Measurements from ENCODE around the gene NAALADL2.

The NAALADL2 gene

GRCh38 chr3:175378348-175378747 lies 519.2 kb downstream of the NAALADL2 start:
- H3K27me3 ChIP-seq = no peaks in the 10 kb centered on the region
- no peak overlapping the region for H3K27ac ChIP-seq
- no peak for TF ChIP-seq CTCF (IDR thresholded peaks at IDR 0.05)
- intact Hi-C loops (cut with DNase I; ENCODE audit: low total_unique reads) = no loop called here
- peaks cover 0 to 5% (median 0%) of the 10 kb centered on the region in 4 donors for H3K4me1 ChIP-seq
- no peak overlapping the region for H3K4me3 ChIP-seq
- no peaks in the 10 kb centered on the region for H3K9me3 ChIP-seq
- H3K36me3 ChIP-seq = no peaks in the 10 kb centered on the region
- no peak for DNase-seq

GRCh38 chr3:175381685-175382084 lies 522.6 kb downstream of the NAALADL2 start:
- Histone ChIP-seq H3K9me3 (no peaks in the 10 kb centered on the region), H3K27ac (no peak overlapping the region), H3K4me1 (peaks cover 0 to 17% (median 0%) of the 10 kb centered on the region in 4 donors), H3K4me3 (no peak overlapping the region), H3K36me3 (no peaks in the 10 kb centered on the region), H3K27me3 (no peaks in the 10 kb centered on the region)
- intact Hi-C loops (cut with DNase I; ENCODE audit: low total_unique reads) = no loop called here
- TF ChIP-seq CTCF (IDR thresholded peaks at IDR 0.05) = no peak
- no peak for DNase-seq

DNA sequence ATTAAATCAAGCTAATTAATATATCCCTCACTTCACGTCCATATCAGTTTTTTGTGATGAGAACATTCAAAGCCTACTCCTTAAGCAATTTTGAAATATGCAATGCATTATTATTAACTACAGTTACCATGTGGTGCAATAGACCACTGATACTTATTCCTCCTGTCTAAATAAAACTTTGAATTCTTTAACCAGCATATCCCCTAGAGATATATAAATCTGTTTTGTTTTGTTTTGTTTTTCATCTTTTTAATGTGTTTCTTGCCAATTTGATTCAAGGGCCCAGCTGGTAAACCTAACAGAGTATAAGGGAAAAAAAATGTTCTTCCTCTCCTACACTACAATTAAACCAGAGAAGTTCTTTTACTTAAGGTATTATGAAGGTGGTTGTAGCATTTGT lies 524.2 kb downstream of the NAALADL2 start:
- H3K36me3 ChIP-seq = no peaks in the 10 kb centered on the region
- H3K4me1 ChIP-seq = peaks cover 0 to 17% (median 0%) of the 10 kb centered on the region in 4 donors
- no peak for DNase-seq
- no peak overlapping the region for H3K27ac ChIP-seq
- TF ChIP-seq CTCF (IDR thresholded peaks at IDR 0.05) = no peak
- H3K9me3 ChIP-seq = no peaks in the 10 kb centered on the region
- intact Hi-C loops (cut with DNase I; ENCODE audit: low total_unique reads) = no loop called here
- no peaks in the 10 kb centered on the region for H3K27me3 ChIP-seq
- no peak overlapping the region for H3K4me3 ChIP-seq

- TF ChIP-seq CTCF (IDR thresholded peaks at IDR 0.05) = no peak
- no peak for DNase-seq
- intact Hi-C loops (cut with DNase I; ENCODE audit: low total_unique reads) = no loop called here
- Histone ChIP-seq H3K4me3 (no peak overlapping the region), H3K27me3 (no peaks in the 10 kb centered on the region), H3K4me1 (peaks cover 0 to 17% (median 0%) of the 10 kb centered on the region in 4 donors), H3K9me3 (no peaks in the 10 kb centered on the region), H3K36me3 (no peaks in the 10 kb centered on the region), H3K27ac (no peak overlapping the region)
Measured at GRCh38 chr3:175383813-175384212, 524.7 kb downstream of the NAALADL2 start.

DNA sequence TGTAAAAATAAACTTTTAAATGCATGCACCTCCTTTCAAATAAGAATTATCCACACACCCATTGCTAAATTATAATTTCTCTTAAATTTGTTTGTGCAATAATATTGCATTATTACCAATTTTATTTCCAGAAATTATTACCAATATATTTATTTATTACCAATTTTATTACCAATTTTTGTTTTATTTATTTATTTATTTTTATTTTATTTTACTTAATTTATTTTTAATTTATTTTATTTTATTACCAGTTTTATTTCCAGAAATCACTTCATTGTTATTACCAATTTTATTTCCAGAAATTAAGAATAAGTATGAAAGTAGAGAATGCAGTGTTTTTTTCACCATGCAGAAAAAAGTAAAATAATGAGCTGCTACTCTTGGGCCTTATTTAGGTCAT lies 525.4 kb downstream of the NAALADL2 start:
- no peak overlapping the region for H3K27ac ChIP-seq
- no peaks in the 10 kb centered on the region for H3K36me3 ChIP-seq
- TF ChIP-seq CTCF (IDR thresholded peaks at IDR 0.05) = no peak
- no peak for DNase-seq
- H3K4me1 ChIP-seq = peaks cover 0 to 19% (median 0%) of the 10 kb centered on the region in 4 donors
- intact Hi-C loops (cut with DNase I; ENCODE audit: low total_unique reads) = no loop called here
- H3K9me3 ChIP-seq = no peaks in the 10 kb centered on the region
- H3K27me3 ChIP-seq = no peaks in the 10 kb centered on the region
- H3K4me3 ChIP-seq = no peak overlapping the region

GRCh38 chr3:175386630-175387029 lies 527.5 kb downstream of the NAALADL2 start:
- no peak for TF ChIP-seq CTCF (IDR thresholded peaks at IDR 0.05)
- no peak overlapping the region for H3K4me3 ChIP-seq
- intact Hi-C loops (cut with DNase I; ENCODE audit: low total_unique reads) = no loop called here
- DNase-seq = no peak
- H3K27me3 ChIP-seq = no peaks in the 10 kb centered on the region
- no peaks in the 10 kb centered on the region for H3K36me3 ChIP-seq
- no peak overlapping the region for H3K27ac ChIP-seq
- peaks cover 0 to 21% (median 0%) of the 10 kb centered on the region in 4 donors for H3K4me1 ChIP-seq
- H3K9me3 ChIP-seq = no peaks in the 10 kb centered on the region

Measured in tibial artery (tissue), 4 donors.